Thyroid gland (tissue), 4 donors: ENCODE results near the gene MLANA. TPM values are rescaled to one million over a fixed set of nuclear protein-coding genes. Genes with fewer than 3 reads are reported as not detected.
A peak's percentile ranks its signal among the peaks of the same experiment; 100 is the strongest.

Experiments used
- DNase-seq, 2 donors: peaks; one replicate each; pipeline ENCODE4 v3.0.0-alpha.2; 2019
- H3K27ac ChIP-seq, 3 donors: fragments of 200-600 bp; sonication (generic); 1 replicate in 2 of 3; 2 replicates in 1 of 3; pipeline ENCODE4 v1.5.1; 2016 to 2019; ENCODE audit warnings: mild to moderate bottlenecking in 1 of 3, moderate library complexity in 1 of 3
- H3K27me3 ChIP-seq: fragments of 200-600 bp; sonication (generic); one replicate; pipeline ENCODE4 v1.5.1; 2019
- H3K36me3 ChIP-seq, 2 donors: fragments of 200-600 bp; sonication (generic); one replicate each; pipeline ENCODE4 v1.5.1; 2016 to 2019
- H3K4me1 ChIP-seq, 2 donors: fragments of 200-600 bp; sonication (generic); one replicate each; pipeline ENCODE4 v1.5.1; 2017 to 2019
- H3K4me3 ChIP-seq, 3 donors: fragments of 200-600 bp; sonication (generic); replicated peaks in 1 of 3; 1 replicate in 2 of 3; 2 replicates in 1 of 3; pipeline ENCODE4 v1.5.1; 2016; ENCODE audit warnings: mild to moderate bottlenecking in 1 of 3
- H3K9me3 ChIP-seq: fragments of 200-600 bp; sonication (generic); one replicate; pipeline ENCODE4 v1.5.1; 2017
- POLR2A ChIP-seq, 2 donors: fragments of 450-650 bp; IDR thresholded peaks; one replicate each; pipeline ENCODE4 v1.6.1; 2017; ENCODE audit warnings: antibody characterized with exemption in 2 of 2, mild to moderate bottlenecking in 2 of 2, moderate library complexity in 1 of 2
- WGBS, 2 donors: methylation state at CpG; one replicate each; pipeline ENCODE4 v1.1.5; 2017; 5-methylcytosine and 5-hydroxymethylcytosine counted together
- intact Hi-C: fragments of 100-400 bp; cut with DNase I; formaldehyde crosslinking; loops from one replicate; pipeline ENCODE4 v1.15.1; 2023
- total RNA-seq, 4 donors: library from RNA; depleted of rRNA; stranded (reverse); fragments of >200 nt; gene quantifications; one replicate each; pipeline ENCODE4 v1.2.3, GENCODE V29; 2016
- TF ChIP-seq, protein P1 (sequence below), 6 experiments: fragments of 200-600 bp in 3 of 6; fragments of 450-650 bp in 3 of 6; sonication (generic) in 3 of 6; IDR thresholded peaks; one replicate each; pipeline ENCODE4 v1.5.1; 2016 to 2019; ENCODE audit warnings: antibody characterized with exemption in 6 of 6, mild to moderate bottlenecking in 2 of 6, inconsistent platforms in 1 of 6, moderate library complexity in 1 of 6

MLANA gene, protein sequence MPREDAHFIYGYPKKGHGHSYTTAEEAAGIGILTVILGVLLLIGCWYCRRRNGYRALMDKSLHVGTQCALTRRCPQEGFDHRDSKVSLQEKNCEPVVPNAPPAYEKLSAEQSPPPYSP
- not detected for total RNA-seq

GRCh38 chr9:5890641-5891040 is at the start of gene MLANA:
TSS of gene MLANA (plus strand) at chr9:5890889. CDS start at chr9:5892475, 1,586 bp downstream.
- Histone ChIP-seq H3K27me3 (no peaks in the 10 kb centered on the region), H3K4me3 (no peak within 1 kb of the TSS), H3K4me1 (peaks cover 6 to 17% of the 10 kb centered on the region in 2 donors), H3K9me3 (no peaks in the 10 kb centered on the region), H3K36me3 (no peaks in the 10 kb centered on the region), H3K27ac (no peak within 1 kb of the TSS)
- intact Hi-C loops: no loop called here
- 89 to 90% methylated on average over 9 of the region's 9 CpGs for WGBS, 2 donors
- no peak for DNase-seq
- TF ChIP-seq, protein P1, sequence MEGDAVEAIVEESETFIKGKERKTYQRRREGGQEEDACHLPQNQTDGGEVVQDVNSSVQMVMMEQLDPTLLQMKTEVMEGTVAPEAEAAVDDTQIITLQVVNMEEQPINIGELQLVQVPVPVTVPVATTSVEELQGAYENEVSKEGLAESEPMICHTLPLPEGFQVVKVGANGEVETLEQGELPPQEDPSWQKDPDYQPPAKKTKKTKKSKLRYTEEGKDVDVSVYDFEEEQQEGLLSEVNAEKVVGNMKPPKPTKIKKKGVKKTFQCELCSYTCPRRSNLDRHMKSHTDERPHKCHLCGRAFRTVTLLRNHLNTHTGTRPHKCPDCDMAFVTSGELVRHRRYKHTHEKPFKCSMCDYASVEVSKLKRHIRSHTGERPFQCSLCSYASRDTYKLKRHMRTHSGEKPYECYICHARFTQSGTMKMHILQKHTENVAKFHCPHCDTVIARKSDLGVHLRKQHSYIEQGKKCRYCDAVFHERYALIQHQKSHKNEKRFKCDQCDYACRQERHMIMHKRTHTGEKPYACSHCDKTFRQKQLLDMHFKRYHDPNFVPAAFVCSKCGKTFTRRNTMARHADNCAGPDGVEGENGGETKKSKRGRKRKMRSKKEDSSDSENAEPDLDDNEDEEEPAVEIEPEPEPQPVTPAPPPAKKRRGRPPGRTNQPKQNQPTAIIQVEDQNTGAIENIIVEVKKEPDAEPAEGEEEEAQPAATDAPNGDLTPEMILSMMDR (IDR thresholded peaks at IDR 0.05): no peak
- TF ChIP-seq POLR2A (IDR thresholded peaks at IDR 0.05): no peak

DNA sequence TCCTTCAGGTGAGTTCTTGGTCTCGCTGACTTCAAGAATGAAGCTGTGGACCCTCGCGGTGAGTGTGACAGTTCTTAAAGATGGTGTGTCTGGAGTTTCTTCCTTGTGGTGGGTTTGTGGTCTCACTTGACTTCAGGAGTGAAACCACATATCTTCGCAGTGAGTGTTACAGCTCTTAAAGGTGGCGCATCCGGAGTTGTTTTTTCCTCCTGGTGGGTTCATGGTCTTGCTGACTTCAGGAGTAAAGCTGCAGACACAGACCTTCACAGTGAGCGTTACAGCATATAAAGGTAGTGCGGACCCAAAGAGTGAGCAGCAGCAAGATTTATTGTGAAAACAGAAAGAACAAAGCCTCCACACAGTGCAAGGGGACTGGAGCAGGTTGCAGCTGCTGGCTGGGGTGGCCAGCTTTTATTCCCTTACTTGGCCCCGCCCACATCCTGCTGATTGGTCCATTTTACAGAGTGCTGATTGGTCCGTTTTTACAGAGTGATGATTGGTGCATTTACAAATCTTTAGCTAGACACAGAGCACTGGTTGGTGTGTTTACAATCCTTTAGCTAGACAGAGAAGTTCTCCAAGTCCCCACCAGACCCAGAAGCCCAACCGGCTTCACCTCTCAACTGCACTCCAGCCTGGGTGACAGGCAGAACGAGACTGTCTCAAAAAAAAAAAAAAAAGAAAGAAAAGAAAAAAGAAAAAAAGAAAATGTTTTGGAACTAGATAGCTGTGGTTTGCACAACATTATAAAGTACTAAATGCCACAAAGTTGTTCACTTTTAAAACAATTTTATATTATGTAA is 48.7 kb upstream of the MLANA start:
- peaks cover 22 to 51% of the 10 kb centered on the region in 2 donors for H3K4me1 ChIP-seq
- H3K4me3 ChIP-seq: no peak overlapping the region
- no peaks in the 10 kb centered on the region for H3K36me3 ChIP-seq
- H3K27ac ChIP-seq: peak overlapping the region; percentile 80 to 91 (median 84)
- TF ChIP-seq, protein P1 (IDR thresholded peaks at IDR 0.05): no peak
- no peak for TF ChIP-seq POLR2A (IDR thresholded peaks at IDR 0.05)
- peak; percentile 11 to 22 for DNase-seq
- intact Hi-C loops: no loop called here
- no peaks in the 10 kb centered on the region for H3K27me3 ChIP-seq
- WGBS, 2 donors: 83 to 92% methylated on average over 12 of the region's 12 CpGs
- H3K9me3 ChIP-seq: no peaks in the 10 kb centered on the region

DNA sequence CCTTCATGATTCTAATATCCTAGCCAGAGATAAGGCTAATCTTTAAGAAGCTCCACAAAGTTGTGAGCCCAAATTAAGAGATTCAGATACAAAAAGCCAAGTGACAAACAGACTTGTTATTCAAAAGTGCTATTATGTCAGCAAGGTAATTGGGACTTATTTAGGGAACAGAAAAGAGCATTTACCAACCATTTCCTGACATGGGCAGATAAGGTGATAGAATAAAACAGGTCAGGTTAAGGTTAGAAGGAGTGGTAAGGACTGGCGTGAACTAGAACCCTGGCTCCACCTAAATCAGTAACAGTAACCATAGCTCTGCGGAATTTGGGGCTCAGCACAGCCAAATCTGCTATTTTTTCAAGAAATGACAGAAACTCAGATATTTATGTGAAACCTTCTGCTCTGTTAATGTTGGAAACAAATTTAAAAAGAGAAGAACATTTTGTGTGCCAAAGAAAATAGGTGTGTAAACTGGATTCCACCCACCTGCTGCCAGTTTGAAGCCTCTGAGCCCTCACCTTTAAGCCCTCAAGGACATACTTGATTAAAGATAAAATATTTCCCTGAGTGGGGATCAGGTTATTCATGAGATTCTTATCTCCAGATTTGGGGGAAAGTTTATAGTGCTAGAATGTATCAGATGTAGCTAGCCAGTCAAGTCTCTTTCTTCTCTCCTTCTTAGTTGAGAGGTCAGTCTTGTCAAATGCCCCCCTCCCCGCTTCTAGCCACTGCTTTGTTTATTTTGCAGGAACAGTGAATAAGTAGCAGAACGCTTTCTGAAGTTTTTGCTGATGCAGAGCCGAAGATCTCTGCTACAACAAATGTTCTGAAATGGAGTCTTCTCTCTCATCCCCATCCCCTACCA is 47.5 kb upstream of the MLANA start:
- TF ChIP-seq, protein P1 (IDR thresholded peaks at IDR 0.05): no peak
- H3K36me3 ChIP-seq: no peaks in the 10 kb centered on the region
- peak overlapping the region; percentile 80 to 91 (median 84) for H3K27ac ChIP-seq
- peak; percentile 76 to 80 for DNase-seq
- intact Hi-C loops: no loop called here
- no peak overlapping the region for H3K4me3 ChIP-seq
- no peaks in the 10 kb centered on the region for H3K27me3 ChIP-seq
- no peaks in the 10 kb centered on the region for H3K9me3 ChIP-seq
- WGBS, 2 donors: 32 to 45% methylated on average over 5 of the region's 5 CpGs
- peaks cover 22 to 51% of the 10 kb centered on the region in 2 donors for H3K4me1 ChIP-seq

- Histone ChIP-seq H3K27me3 (no peaks in the 10 kb centered on the region), H3K9me3 (no peaks in the 10 kb centered on the region), H3K36me3 (no peaks in the 10 kb centered on the region), H3K27ac (peak overlapping the region; percentile 80 to 91 (median 84)), H3K4me1 (peaks cover 22 to 49% of the 10 kb centered on the region in 2 donors), H3K4me3 (no peak overlapping the region)
- DNase-seq: peak; percentile 42 to 50
- intact Hi-C loops: no loop called here
- TF ChIP-seq, protein P1 (IDR thresholded peaks at IDR 0.05): peak in 1 of 6 experiments; percentile 5
- peak in 1 of 2 donors; percentile 8 for TF ChIP-seq POLR2A (IDR thresholded peaks at IDR 0.05)
- 6 to 21% methylated on average over 8 of the region's 8 CpGs for WGBS, 2 donors
These were observed 46.8 kb upstream of the MLANA start for GRCh38 chr9:5843794-5844471.
